H1 (cell line): ENCODE results near the gene ME3. TPM values are rescaled to one million over a fixed set of nuclear protein-coding genes. Genes with fewer than 3 reads are reported as not detected.

Source experiments
- CTCF ChIA-PET: fragments of 300-600 bp; sonication (Branson Sonifier 250); formaldehyde crosslinking; loops from one replicate; lab custom pipeline; 2021; ENCODE audit not compliant: partially characterized antibody; lab: Charles Lee
- POLR2A ChIA-PET: fragments of 300-600 bp; sonication (Branson Sonifier 250); formaldehyde crosslinking; loops from one replicate; lab custom pipeline; 2021; ENCODE audit warnings: inconsistent platforms; ENCODE audit not compliant: partially characterized antibody; lab: Charles Lee
- DNase-seq, 2 experiments: peaks; one replicate each; pipeline versions ENCODE4 v3.0.0 to v3.0.0-alpha.2; 2010 to 2022; ENCODE audit warnings: low spot score in 2 of 2, low read depth in 1 of 2, mixed read lengths in 1 of 2
- FAIRE-seq: peaks from 2 replicates; lab custom pipeline; 2011; peaks lifted over from hg19 to GRCh38; lab: Jason Lieb, UNC
- H2AFZ ChIP-seq: 2 replicates; pipeline ENCODE4 v1.8.1; 2012; ENCODE audit warnings: low read length, inconsistent platforms
- H2AK5ac ChIP-seq: 2 replicates; pipeline ENCODE4 v1.6.1; 2013; ENCODE audit warnings: low read depth, low read length
- H2BK120ac ChIP-seq: replicated peaks from 2 replicates; pipeline ENCODE3; 2013; ENCODE audit warnings: low read depth, low read length, inconsistent platforms
- H2BK12ac ChIP-seq: 2 replicates; pipeline ENCODE4 v1.6.1; 2013; ENCODE audit warnings: low read depth, low read length
- H2BK15ac ChIP-seq: 2 replicates; pipeline ENCODE4 v1.6.1; 2013; ENCODE audit warnings: low read length
- H2BK20ac ChIP-seq: 2 replicates; pipeline ENCODE4 v1.6.1; 2013; ENCODE audit warnings: low read length
- H2BK5ac ChIP-seq: 2 replicates; pipeline ENCODE4 v1.6.1; 2013; ENCODE audit warnings: low read depth, low read length
- H3K14ac ChIP-seq: 2 replicates; pipeline ENCODE4 v1.6.1; 2013; ENCODE audit warnings: inconsistent platforms; ENCODE audit not compliant: insufficient read length
- H3K18ac ChIP-seq: 2 replicates; pipeline ENCODE4 v1.6.1; 2013; ENCODE audit warnings: low read length; ENCODE audit errors: extremely low read depth
- H3K23ac ChIP-seq: 2 replicates; pipeline ENCODE4 v1.6.1; 2013; ENCODE audit warnings: inconsistent platforms; ENCODE audit not compliant: insufficient read length
- H3K23me2 ChIP-seq: 2 replicates; pipeline ENCODE4 v1.6.1; 2013; ENCODE audit warnings: low read depth, low read length
- H3K27ac ChIP-seq: 2 replicates; pipeline ENCODE4 v1.6.1; 2011; ENCODE audit warnings: low read depth, low read length, inconsistent platforms
- H3K27me3 ChIP-seq, 4 experiments: replicated peaks in 1 of 4; 1 replicate in 1 of 4; 2 replicates in 3 of 4; pipeline versions ENCODE4 v1.6.1 to v1.8.1; 2011 to 2013; ENCODE audit warnings: low read length in 3 of 4, mild to moderate bottlenecking in 3 of 4, inconsistent platforms in 2 of 4, mixed read lengths in 2 of 4, moderate library complexity in 1 of 4; ENCODE audit not compliant: control insufficient read depth in 3 of 4, insufficient read depth in 3 of 4; ENCODE audit errors: extremely low read depth in 1 of 4
- H3K36me3 ChIP-seq, 4 experiments: 2 replicates each; pipeline versions ENCODE4 v1.6.1 to v1.8.1; 2011 to 2013; ENCODE audit warnings: mild to moderate bottlenecking in 4 of 4, low read length in 3 of 4, moderate library complexity in 2 of 4, control low read depth in 1 of 4, inconsistent platforms in 1 of 4; ENCODE audit not compliant: insufficient read depth in 4 of 4, control insufficient read depth in 2 of 4
- H3K4ac ChIP-seq: replicated peaks from 2 replicates; pipeline ENCODE3; 2013; ENCODE audit warnings: low read length, low read depth, mixed read lengths, inconsistent platforms; ENCODE audit not compliant: insufficient read length
- H3K4me1 ChIP-seq, 4 experiments: replicated peaks in 1 of 4; 1 replicate in 1 of 4; 2 replicates in 3 of 4; pipeline versions ENCODE4 v1.6.1 to v1.8.1; 2011 to 2013; ENCODE audit warnings: low read length in 3 of 4, inconsistent platforms in 2 of 4, mixed read lengths in 1 of 4; ENCODE audit not compliant: insufficient read depth in 4 of 4, control insufficient read depth in 3 of 4
- H3K4me2 ChIP-seq, 2 experiments: 2 replicates each; pipeline versions ENCODE4 v1.6.1 to v1.8.1; 2011 to 2013; ENCODE audit warnings: low read depth in 2 of 2, low read length in 2 of 2, control low read depth in 1 of 2, inconsistent platforms in 1 of 2, mild to moderate bottlenecking in 1 of 2; ENCODE audit not compliant: insufficient read depth in 1 of 2
- H3K4me3 ChIP-seq, 4 experiments: fragments of 200-600, 300-600 bp in 1 of 4; sonication (generic), shearing (Covaris generic), sonication (Bioruptor Twin) in 1 of 4; 2 replicates each; pipeline versions ENCODE4 v1.5.1 to v1.8.1; 2011 to 2016; ENCODE audit warnings: low read length in 4 of 4, low read depth in 3 of 4, control low read depth in 2 of 4, inconsistent platforms in 2 of 4, mild to moderate bottlenecking in 2 of 4, mixed read lengths in 1 of 4, moderate library complexity in 1 of 4; ENCODE audit not compliant: insufficient read depth in 2 of 4; ENCODE audit errors: extremely low read depth in 1 of 4
- H3K56ac ChIP-seq: replicated peaks from 2 replicates; pipeline ENCODE3; 2013; ENCODE audit warnings: low read depth, mild to moderate bottlenecking, mixed read lengths, low read length, inconsistent platforms; ENCODE audit not compliant: insufficient read length
- H3K79me1 ChIP-seq: 2 replicates; pipeline ENCODE4 v1.6.1; 2013; ENCODE audit warnings: low read depth, low read length, control low read depth
- H3K79me2 ChIP-seq, 2 experiments: 2 replicates each; pipeline versions ENCODE4 v1.6.1 to v1.8.1; 2012 to 2013; ENCODE audit warnings: low read length in 2 of 2, mild to moderate bottlenecking in 2 of 2, inconsistent platforms in 1 of 2; ENCODE audit not compliant: insufficient read depth in 2 of 2, control insufficient read depth in 1 of 2
- H3K9ac ChIP-seq, 4 experiments: replicated peaks in 1 of 4; 1 replicate in 1 of 4; 2 replicates in 3 of 4; pipeline versions ENCODE4 v1.6.1 to v1.8.1; 2011 to 2013; ENCODE audit warnings: low read depth in 3 of 4, low read length in 3 of 4, control low read depth in 2 of 4, mild to moderate bottlenecking in 2 of 4, moderate library complexity in 2 of 4, inconsistent platforms in 1 of 4; ENCODE audit errors: extremely low read depth in 1 of 4
- H3K9me3 ChIP-seq, 2 experiments: 2 replicates each; pipeline versions ENCODE4 v1.6.1 to v1.8.1; 2012 to 2013; ENCODE audit warnings: mild to moderate bottlenecking in 2 of 2, moderate library complexity in 2 of 2, control low read depth in 1 of 2, inconsistent platforms in 1 of 2, low read depth in 1 of 2, low read length in 1 of 2, mixed read lengths in 1 of 2; ENCODE audit not compliant: insufficient read depth in 2 of 2
- H4K20me1 ChIP-seq, 2 experiments: replicated peaks in 1 of 2; 2 replicates each; pipeline versions ENCODE3 to v1.8.1; 2011 to 2013; ENCODE audit warnings: inconsistent platforms in 2 of 2, low read length in 2 of 2, mild to moderate bottlenecking in 1 of 2; ENCODE audit not compliant: insufficient read depth in 2 of 2, control insufficient read depth in 1 of 2
- H4K5ac ChIP-seq: 2 replicates; pipeline ENCODE4 v1.6.1; 2013; ENCODE audit warnings: low read length, low read depth, mixed read lengths, inconsistent platforms; ENCODE audit not compliant: insufficient read length
- H4K8ac ChIP-seq: 2 replicates; pipeline ENCODE4 v1.8.0; 2013; ENCODE audit warnings: mild to moderate bottlenecking, moderate library complexity, low read length, inconsistent platforms; ENCODE audit not compliant: insufficient read depth; ENCODE audit errors: extremely low read depth
- H4K91ac ChIP-seq: replicated peaks from 2 replicates; pipeline ENCODE3; 2013; ENCODE audit warnings: low read length, mixed read lengths, inconsistent platforms; ENCODE audit not compliant: insufficient read length
- BRCA1 ChIP-seq: IDR thresholded peaks from 2 replicates; pipeline ENCODE4 v1.6.1; 2012; ENCODE audit warnings: low read depth, low read length, improper control_type of control experiment
- EGR1 ChIP-seq: IDR thresholded peaks from 2 replicates; pipeline ENCODE4 v1.6.1; 2011; ENCODE audit warnings: low read depth, low read length, borderline replicate concordance
- GTF2F1 ChIP-seq: IDR thresholded peaks from 2 replicates; pipeline ENCODE4 v1.6.1; 2012; ENCODE audit warnings: low read depth, low read length, improper control_type of control experiment, borderline replicate concordance
- HDAC2 ChIP-seq, 2 experiments: fragments of 300-600 bp in 1 of 2; sonication (generic) in 1 of 2; IDR thresholded peaks; 2 replicates each; pipeline ENCODE4 v1.6.1; 2011 to 2012; ENCODE audit warnings: low read depth in 2 of 2, low read length in 2 of 2, mild to moderate bottlenecking in 2 of 2, moderate library complexity in 2 of 2, borderline replicate concordance in 1 of 2, inconsistent platforms in 1 of 2
- RBBP5 ChIP-seq: IDR thresholded peaks from 2 replicates; pipeline ENCODE4 v1.7.1; 2012; ENCODE audit warnings: low read depth, mild to moderate bottlenecking, inconsistent platforms, low read length, moderate library complexity, borderline replicate concordance
- RFX5 ChIP-seq: IDR thresholded peaks from 2 replicates; pipeline ENCODE4 v1.6.1; 2011; ENCODE audit warnings: low read depth, low read length, improper control_type of control experiment, borderline replicate concordance
- RXRA ChIP-seq: IDR thresholded peaks from 2 replicates; pipeline ENCODE4 v1.6.1; 2011; ENCODE audit warnings: low read depth, mild to moderate bottlenecking, low read length, moderate library complexity; ENCODE audit not compliant: insufficient read depth
- SRF ChIP-seq: IDR thresholded peaks from 2 replicates; pipeline ENCODE4 v1.6.1; 2011; ENCODE audit warnings: mild to moderate bottlenecking, low read depth, low read length, moderate library complexity
- WGBS, 2 experiments: shearing (Covaris generic) in 1 of 2; methylation state at CpG; one replicate each; pipeline versions ENCODE4 v1.1.6 to v1.1.7; 2013 to 2015; ENCODE audit warnings: low lambda C conversion rate in 2 of 2, mixed read lengths in 2 of 2, inconsistent platforms in 1 of 2, low coverage in 1 of 2, missing lambda C conversion rate in 1 of 2; ENCODE audit not compliant: insufficient replicate concordance in 2 of 2, insufficient coverage in 1 of 2, insufficient read length in 1 of 2; ENCODE audit errors: extremely low coverage in 1 of 2, missing lambda C conversion rate in 1 of 2; 5-methylcytosine and 5-hydroxymethylcytosine counted together
- polyA plus RNA-seq, 7 experiments: library from polyadenylated mRNA; depleted of rRNA in 3 of 7; stranded (reverse) in 5 of 7; unstranded in 2 of 7; fragments of >200 nt in 5 of 7; fragments of 200-250 nt in 2 of 7; gene quantifications; 1 replicate in 5 of 7; 2 replicates in 1 of 7; 4 replicates in 1 of 7; pipeline versions ENCODE4 v1.2.1 to v1.2.3, GENCODE V29; 2011 to 2013; ENCODE audit warnings: missing spikeins in 2 of 7, mixed read lengths in 2 of 7
- total RNA-seq: library from RNA; stranded (reverse); fragmentation: NEBNext Ultra II Directional; extraction: Animal tissue kit (Norgen Biotek cat#: 25700); gene quantifications from 2 replicates; pipeline ENCODE4 v1.2.1, GENCODE V29; 2021

ME3 gene
- total and polyA plus RNA-seq, 2 of the 8 experiments (the other 6 are each of a cell fraction or from before 2014, with no cell fraction given) = 1.5 to 2.8 TPM

GRCh38 chr11:86459682-86460460 is 212.5 kb downstream of the ME3 start:
- Histone ChIP-seq H3K4me3 (no peak overlapping the region), H2BK120ac (no peak overlapping the region), H3K9ac (no peak overlapping the region), H3K56ac (no peak overlapping the region), H3K36me3 (no peaks in the 10 kb centered on the region), H2BK15ac (no peak overlapping the region), H2AK5ac (no peak overlapping the region), H3K79me1 (no peaks in the 10 kb centered on the region), H4K8ac (no peak overlapping the region), H3K27ac (no peak overlapping the region), H2BK5ac (no peak overlapping the region), H3K4me1 (peaks cover 0 to 4% (median 0%) of the 10 kb centered on the region in 4 experiments; a peak in 2 of 7 replicates), H2BK20ac (no peak overlapping the region), H3K23ac (no peak overlapping the region), H3K23me2 (no peaks in the 10 kb centered on the region; the same call in 1 of the 2 replicates), H2BK12ac (no peak overlapping the region), H3K79me2 (no peaks in the 10 kb centered on the region), H2AFZ (no peak overlapping the region), H3K4ac (no peak overlapping the region), H4K5ac (no peak overlapping the region), H3K18ac (no peak overlapping the region), H4K91ac (no peak overlapping the region), H3K4me2 (no peak overlapping the region), H3K14ac (no peak overlapping the region), H3K27me3 (no peaks in the 10 kb centered on the region), H3K9me3 (no peaks in the 10 kb centered on the region), H4K20me1 (peaks cover 0 to 4% of the 10 kb centered on the region in 2 experiments)
- FAIRE-seq (no peak), DNase-seq (peak in 1 of 2 experiments; percentile 29)
- ChIA-PET CTCF (interaction anchor here (0.6 to 3.9 kb wide), 9 partner anchors 9 to 1492 kb away, joined by 3 to 23 read pairs (median 3); no protein-coding TSS in a partner anchor), POLR2A (no interaction called here)
- WGBS, 2 experiments = 89% methylated on average over 3 of the region's 3 CpGs; no CpG with 5 or more reads in 1 of the 2 experiments
- TF ChIP-seq EGR1 (no peak), GTF2F1 (no peak), SRF (no peak), RFX5 (no peak), RBBP5 (no peak), RXRA (no peak), BRCA1 (no peak), HDAC2 (IDR thresholded peaks at IDR 0.05; ENCODE audit: borderline replicate concordance in 1 of 2, low read depth in 2 of 2, low read length in 2 of 2) (no peak)
